Left lung (tissue), 10 donors: ENCODE data around the gene DLGAP1. TPM values are rescaled to one million over a fixed set of nuclear protein-coding genes. Genes with fewer than 3 reads are reported as not detected.

Experiments
- ATAC-seq: fragments of 200-7000 bp; cut with Tn5 transposase; one replicate; pipeline ENCODE4 v1.9.1; 2020; ENCODE audit warnings: moderate library complexity
- DNase-seq, 4 donors: peaks; one replicate each; pipeline ENCODE4 v3.0.0-alpha.2; 2013 to 2020
- H3K27ac ChIP-seq, 2 donors: fragments of 200-600 bp; sonication (generic) in 1 of 2; one replicate each; pipeline versions ENCODE4 v1.5.0 to v1.8.0; 2020 to 2021
- H3K27me3 ChIP-seq, 2 donors: fragments of 200-600 bp; sonication (generic) in 1 of 2; one replicate each; pipeline versions ENCODE4 v1.5.0 to v1.8.0; 2020 to 2021
- H3K36me3 ChIP-seq, 2 donors: fragments of 200-600 bp; sonication (generic) in 1 of 2; one replicate each; pipeline versions ENCODE4 v1.5.0 to v1.8.0; 2020 to 2021
- H3K4me1 ChIP-seq, 2 donors: fragments of 200-600 bp; one replicate each; pipeline ENCODE4 v1.8.0; 2021
- H3K4me3 ChIP-seq, 2 donors: fragments of 200-600 bp; sonication (generic) in 1 of 2; one replicate each; pipeline versions ENCODE4 v1.5.0 to v1.8.0; 2020 to 2021; ENCODE audit warnings: mild to moderate bottlenecking in 1 of 2
- H3K9me3 ChIP-seq, 2 donors: fragments of 200-600 bp; sonication (generic) in 1 of 2; one replicate each; pipeline versions ENCODE4 v1.5.0 to v1.8.0; 2020 to 2021
- CTCF ChIP-seq, 2 donors: fragments of 200-600 bp; sonication (generic) in 1 of 2; IDR thresholded peaks; one replicate each; pipeline versions ENCODE4 v1.5.0 to v1.8.0; 2021; ENCODE audit warnings: antibody characterized with exemption in 2 of 2
- intact Hi-C, 2 donors: fragments of 100-400 bp; cut with DNase I; formaldehyde crosslinking; loops; one replicate each; pipeline versions ENCODE4 v1.11.2 to v1.14.2; 2022
- polyA plus RNA-seq, 6 donors: library from polyadenylated mRNA; unstranded; fragments of 120-200 nt; gene quantifications; one replicate each; pipeline ENCODE4 v1.2.1, GENCODE V29; 2013; ENCODE audit not compliant: insufficient read length in 6 of 6
- total RNA-seq, 2 donors: library from RNA; stranded (reverse); fragmentation: NEBNext Ultra II Directional; extraction: Animal tissue kit (Norgen Biotek cat#: 25700); gene quantifications; one replicate each; pipeline ENCODE4 v1.2.1, GENCODE V29; 2021
- donor health status: DM: no; HTN: yes; CAD: no.
- donor health status: DM: no; HTN: no; CAD: no.

The DLGAP1 gene
- total and polyA plus RNA-seq, 8 donors, result 1.6 to 4.0 (median 2.1) TPM

DNA sequence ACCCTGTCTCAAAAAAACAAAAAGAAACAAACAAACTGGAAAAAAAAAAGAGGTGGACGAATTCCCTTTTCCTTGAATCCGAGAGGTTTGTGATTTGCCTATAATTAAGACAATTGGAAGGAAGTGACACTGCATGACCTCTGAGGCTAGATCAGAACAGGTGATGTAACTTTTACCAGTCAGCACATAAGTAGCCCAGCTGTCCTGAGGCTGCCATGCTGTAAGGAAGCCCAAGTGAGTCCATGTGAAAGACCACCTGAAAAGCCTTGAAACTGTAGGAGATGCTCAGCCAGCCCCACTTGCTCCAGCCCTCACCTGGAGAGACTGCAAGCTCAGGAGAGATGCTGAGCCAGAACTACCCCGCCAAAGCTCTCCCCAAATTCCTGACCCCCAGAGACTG lies 838.4 kb downstream of the DLGAP1 start:
- Histone ChIP-seq H3K27ac (no peak overlapping the region), H3K36me3 (no peaks in the 10 kb centered on the region), H3K27me3 (no peaks in the 10 kb centered on the region), H3K4me3 (no peak overlapping the region), H3K4me1 (no peaks in the 10 kb centered on the region), H3K9me3 (no peaks in the 10 kb centered on the region)
- no peak for ATAC-seq
- TF ChIP-seq CTCF (IDR thresholded peaks at IDR 0.05), result no peak
- intact Hi-C loops, result no loop called here
- no peak for DNase-seq

DNA sequence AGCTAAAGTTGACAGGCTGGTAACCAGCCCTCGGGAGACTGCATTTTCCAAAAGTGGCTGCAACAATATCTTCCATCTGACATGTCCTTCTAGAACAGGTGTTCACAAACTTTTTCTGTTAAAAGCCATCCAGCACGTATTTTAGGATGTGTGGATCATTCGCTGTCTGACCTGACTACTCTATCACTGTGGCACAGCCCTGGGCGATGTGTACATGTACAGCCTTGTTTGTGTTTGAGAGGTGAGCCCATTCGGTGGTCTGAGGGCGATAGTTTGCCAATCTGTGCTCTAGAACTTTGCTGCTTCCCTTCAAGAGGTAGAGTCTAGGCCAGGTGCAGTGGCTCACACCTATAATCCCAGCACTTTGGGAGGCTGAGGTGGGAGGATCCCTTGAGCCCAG lies 839.0 kb downstream of the DLGAP1 start:
- no peak for DNase-seq
- H3K27me3 ChIP-seq, result no peaks in the 10 kb centered on the region
- intact Hi-C loops, result no loop called here
- H3K4me1 ChIP-seq, result no peaks in the 10 kb centered on the region
- no peak for ATAC-seq
- no peaks in the 10 kb centered on the region for H3K36me3 ChIP-seq
- H3K9me3 ChIP-seq, result no peaks in the 10 kb centered on the region
- no peak overlapping the region for H3K27ac ChIP-seq
- TF ChIP-seq CTCF (IDR thresholded peaks at IDR 0.05), result no peak
- H3K4me3 ChIP-seq, result no peak overlapping the region

GRCh38 chr18:3615374-3615985 lies 839.6 kb downstream of the DLGAP1 start:
- Histone ChIP-seq H3K27ac (no peak overlapping the region), H3K9me3 (no peaks in the 10 kb centered on the region), H3K4me3 (no peak overlapping the region), H3K27me3 (no peaks in the 10 kb centered on the region), H3K4me1 (no peaks in the 10 kb centered on the region), H3K36me3 (no peaks in the 10 kb centered on the region)
- intact Hi-C loops, result no loop called here
- no peak for DNase-seq
- ATAC-seq, result no peak
- no peak for TF ChIP-seq CTCF (IDR thresholded peaks at IDR 0.05)

- no peak for ATAC-seq
- H3K4me1 ChIP-seq, result no peaks in the 10 kb centered on the region
- intact Hi-C loops, result no loop called here
- H3K9me3 ChIP-seq, result no peaks in the 10 kb centered on the region
- no peak for TF ChIP-seq CTCF (IDR thresholded peaks at IDR 0.05)
- no peaks in the 10 kb centered on the region for H3K36me3 ChIP-seq
- H3K4me3 ChIP-seq, result no peak overlapping the region
- no peak overlapping the region for H3K27ac ChIP-seq
- DNase-seq, result no peak
- H3K27me3 ChIP-seq, result no peaks in the 10 kb centered on the region
These were observed 842.8 kb downstream of the DLGAP1 start for GRCh38 chr18:3612315-3612714.

GRCh38 chr18:3611313-3612090 lies 843.6 kb downstream of the DLGAP1 start:
- Histone ChIP-seq H3K36me3 (no peaks in the 10 kb centered on the region), H3K27me3 (no peaks in the 10 kb centered on the region), H3K9me3 (no peaks in the 10 kb centered on the region), H3K4me1 (peaks cover 3 to 7% of the 10 kb centered on the region in 2 donors), H3K4me3 (no peak overlapping the region), H3K27ac (no peak overlapping the region)
- ATAC-seq (no peak), DNase-seq (no peak)
- no peak for TF ChIP-seq CTCF (IDR thresholded peaks at IDR 0.05)
- intact Hi-C loops, result no loop called here
